Measurements from ENCODE around the gene ZMYND10. TPM values are rescaled to one million over a fixed set of nuclear protein-coding genes. Genes with fewer than 3 reads are reported as not detected.

ZMYND10 gene
- total and polyA plus RNA-seq, 2 donors (not counting 3 experiments of a cell fraction or from before 2014, with no cell fraction given) = 0.25 to 0.38 TPM

DNA sequence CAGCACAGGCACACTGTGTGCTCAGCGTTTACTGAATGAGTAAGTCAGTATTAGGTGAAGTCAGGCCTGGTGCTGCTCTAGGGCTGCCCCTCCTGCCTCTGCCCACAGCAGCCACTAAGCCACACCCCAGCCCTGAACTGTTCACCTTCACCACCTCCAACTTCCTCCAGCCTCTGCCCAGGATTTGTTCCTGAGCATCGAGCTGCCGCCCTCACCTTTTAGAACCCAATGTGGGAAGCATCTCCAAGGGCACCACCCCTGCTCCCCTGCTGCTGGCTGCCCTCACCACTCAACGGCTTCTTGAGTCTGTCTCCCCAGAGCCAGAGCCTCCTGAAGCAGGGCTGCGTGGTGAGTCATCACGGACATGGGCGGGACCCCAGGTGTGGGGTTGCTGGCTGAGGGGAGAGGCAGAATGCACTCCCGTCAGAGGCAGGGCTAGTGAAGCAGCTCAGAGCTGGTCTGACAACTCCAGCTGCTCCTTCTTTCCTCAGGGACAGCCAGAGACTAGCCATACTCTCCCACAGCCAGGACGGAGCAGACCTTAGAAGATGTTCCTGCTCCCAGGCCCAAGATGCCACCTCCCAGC is 28.8 kb downstream of the ZMYND10 start:
- dilution Hi-C loops (cut with MboI; ENCODE audit: extremely low pct_ligation_motif_present, low sequenced_read_pairs) (no loop called here), intact Hi-C loops (cut with micrococcal nuclease) (no loop called here)
- H3K9me3 ChIP-seq (replicated peaks; ENCODE audit: control insufficient read depth, insufficient read depth, low read length) = no peaks in the 10 kb centered on the region
- H3K27me3 ChIP-seq (ENCODE audit: control insufficient read depth in 2 of 2, insufficient read depth in 2 of 2, low read length in 2 of 2) = no peaks in the 10 kb centered on the region
- TF ChIP-seq FOS (IDR thresholded peaks at IDR 0.05; ENCODE audit: borderline replicate concordance, insufficient read depth, low read length) (peak; percentile 33), POLR2A (IDR thresholded peaks at IDR 0.05; ENCODE audit: low read depth, low read length) (no peak)
- H3K4me2 ChIP-seq (ENCODE audit: insufficient read depth, low read length) = no peak overlapping the region
- H2AFZ ChIP-seq (ENCODE audit: low read depth, low read length) = no peak overlapping the region
- DNase-seq (ENCODE audit: low read depth, low spot score) = peak; percentile 41
- no peak overlapping the region for H3K9ac ChIP-seq (replicated peaks; ENCODE audit: extremely low read depth, insufficient read depth, low read length)
- H3K27ac ChIP-seq (ENCODE audit: insufficient read depth, low read depth, low read length) = no peak overlapping the region
- CTCF ChIA-PET = interaction anchor here (0.8 to 1.6 kb wide), 2 partner anchors 11 to 17 kb away, joined by 4 to 6 read pairs; partner anchors contain the start of genes HYAL3 and NAA80
- FAIRE-seq = peak; percentile 94
- H4K20me1 ChIP-seq (replicated peaks; ENCODE audit: control insufficient read depth, extremely low read depth, insufficient read depth, low read length) = no peaks in the 10 kb centered on the region
- H3K36me3 ChIP-seq (ENCODE audit: control insufficient read depth in 2 of 2, extremely low read depth in 1 of 2, insufficient read depth in 2 of 2, low read length in 2 of 2) = peaks cover 17 to 47% of the 10 kb centered on the region in 2 experiments
- peaks cover 45% of the 10 kb centered on the region for H3K4me1 ChIP-seq (ENCODE audit: control insufficient read depth, extremely low read depth, insufficient read depth, low read length)
- H3K9me1 ChIP-seq (replicated peaks; ENCODE audit: control insufficient read depth, extremely low read depth, insufficient read depth, low read length) = no peaks in the 10 kb centered on the region
- no TSS peak for BruUV-seq (replicated peaks)
- peaks cover 49% of the 10 kb centered on the region for H3K79me2 ChIP-seq (ENCODE audit: control insufficient read depth, insufficient read depth, low read length)
- H3K4me3 ChIP-seq (replicated peaks in 1 of 3; ENCODE audit: insufficient read depth in 1 of 3, low read depth in 1 of 3, low read length in 3 of 3) = no peak overlapping the region
- POLR2A ChIA-PET = interaction anchor here (0.7 kb wide), 1 partner anchor 17 kb away, joined by 3 read pairs; the partner anchor contains the start of genes HYAL3 and NAA80

GRCh38 chr3:50314816-50315215 is 30.7 kb downstream of the ZMYND10 start:
- dilution Hi-C loops (cut with MboI; ENCODE audit: extremely low pct_ligation_motif_present, low sequenced_read_pairs) = no loop called here
- no peak overlapping the region for H2AFZ ChIP-seq (ENCODE audit: low read depth, low read length)
- peaks cover 36% of the 10 kb centered on the region for H3K4me1 ChIP-seq (ENCODE audit: control insufficient read depth, extremely low read depth, insufficient read depth, low read length)
- intact Hi-C loops (cut with micrococcal nuclease) = no loop called here
- TF ChIP-seq MAX (IDR thresholded peaks at IDR 0.05; ENCODE audit: insufficient read depth, insufficient read length) (no peak), POLR2A (IDR thresholded peaks at IDR 0.05; ENCODE audit: low read depth, low read length) (peak; percentile 85), POLR2AphosphoS5 (IDR thresholded peaks at IDR 0.05; ENCODE audit: insufficient read depth, low read depth, low read length) (peak; percentile 74)
- H3K27me3 ChIP-seq (ENCODE audit: control insufficient read depth in 2 of 2, insufficient read depth in 2 of 2, low read length in 2 of 2) = no peaks in the 10 kb centered on the region
- H4K20me1 ChIP-seq (replicated peaks; ENCODE audit: control insufficient read depth, extremely low read depth, insufficient read depth, low read length) = no peaks in the 10 kb centered on the region
- no peak for FAIRE-seq
- no peaks in the 10 kb centered on the region for H3K9me3 ChIP-seq (replicated peaks; ENCODE audit: control insufficient read depth, insufficient read depth, low read length)
- H3K4me3 ChIP-seq (replicated peaks in 1 of 3; ENCODE audit: insufficient read depth in 1 of 3, low read depth in 1 of 3, low read length in 3 of 3) = no peak overlapping the region
- CTCF ChIA-PET = interaction anchor here (1.8 to 2.2 kb wide), 2 partner anchors 9 to 10 kb away, joined by 5 to 19 read pairs; no protein-coding TSS in a partner anchor
- BruUV-seq (replicated peaks) = no TSS peak
- no peak overlapping the region for H3K27ac ChIP-seq (ENCODE audit: insufficient read depth, low read depth, low read length)
- H3K9me1 ChIP-seq (replicated peaks; ENCODE audit: control insufficient read depth, extremely low read depth, insufficient read depth, low read length) = no peaks in the 10 kb centered on the region
- H3K36me3 ChIP-seq (ENCODE audit: control insufficient read depth in 2 of 2, extremely low read depth in 1 of 2, insufficient read depth in 2 of 2, low read length in 2 of 2) = peaks cover 17 to 43% of the 10 kb centered on the region in 2 experiments
- no peak overlapping the region for H3K4me2 ChIP-seq (ENCODE audit: insufficient read depth, low read length)
- H3K79me2 ChIP-seq (ENCODE audit: control insufficient read depth, insufficient read depth, low read length) = peaks cover 35% of the 10 kb centered on the region
- DNase-seq (ENCODE audit: low read depth, low spot score) = no peak
- POLR2A ChIA-PET = interaction anchor here (0.6 kb wide), 1 partner anchor 9 kb away, joined by 4 read pairs; no protein-coding TSS in a partner anchor
- H3K9ac ChIP-seq (replicated peaks; ENCODE audit: extremely low read depth, insufficient read depth, low read length) = no peak overlapping the region

Measured in endothelial cell of umbilical vein (primary cell).